Hypothalamus (tissue), 51 donors: ENCODE data around the gene SLC18B1.
A peak's percentile ranks its signal among the peaks of the same experiment; 100 is the strongest.
"Not testable (repeated sequence)": the region's sequence is repeated elsewhere in the genome, so short reads cannot be mapped to it uniquely, and the experiment has no call there.

Experiments used
- DNase-seq, 51 donors: peaks; one replicate each; lab custom pipeline; 2025; lab: John Stamatoyannopoulos, UW

Gene SLC18B1

DNA sequence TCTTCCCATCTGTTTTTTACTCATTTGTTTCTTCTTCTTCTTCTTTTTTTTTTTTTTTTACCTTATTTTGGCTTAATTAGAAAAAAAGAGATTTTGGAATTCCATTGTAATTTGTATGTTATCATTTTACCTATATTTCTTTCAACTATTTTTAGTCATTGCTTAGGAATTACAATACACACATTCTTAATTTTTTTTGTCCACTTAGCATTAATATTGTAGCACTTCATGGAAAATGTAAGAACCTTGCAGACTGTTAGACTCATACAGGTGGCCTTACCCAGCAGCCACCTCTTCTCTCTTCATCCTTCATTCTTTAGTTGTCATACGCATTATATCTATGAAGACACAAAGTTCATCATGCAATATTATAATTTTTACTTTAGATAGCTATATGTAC, 5.8 kb upstream of the SLC18B1 start:
- no peak for DNase-seq

GRCh38 chr6:132800656-132801055, 2.2 kb upstream of the SLC18B1 start:
- no peak for DNase-seq

- DNase-seq: peak in 39 of 51 donors; percentile 2 to 80 (median 28)
These were observed 567 bp upstream of the SLC18B1 start for GRCh38 chr6:132798869-132799538.

- DNase-seq: no peak
These were observed 3.0 kb downstream of the SLC18B1 start for GRCh38 chr6:132795461-132795860.

- DNase-seq: no peak
These were observed 5.9 kb downstream of the SLC18B1 start for GRCh38 chr6:132792510-132792909.

GRCh38 chr6:132790450-132790849, 8.0 kb downstream of the SLC18B1 start:
- no peak for DNase-seq

DNA sequence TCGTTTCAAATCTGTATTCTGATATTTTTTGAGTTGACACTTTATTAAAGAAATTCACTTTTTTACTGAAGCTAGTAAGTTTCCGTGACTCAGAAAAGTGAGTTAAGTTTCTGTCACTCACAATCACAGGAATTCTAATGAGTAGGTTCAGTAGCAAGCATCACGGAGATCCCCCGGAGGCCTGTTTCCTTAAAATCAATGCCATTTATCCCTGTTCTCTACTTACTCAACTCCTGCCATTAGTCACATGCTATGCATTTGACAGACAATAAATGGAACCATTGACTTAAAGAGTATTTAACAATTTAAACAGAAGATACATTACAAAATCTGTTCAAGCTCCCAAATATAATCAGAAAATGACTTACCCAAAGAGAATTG, 9.1 kb downstream of the SLC18B1 start:
- no peak for DNase-seq

GRCh38 chr6:132788658-132789395, 9.6 kb downstream of the SLC18B1 start:
- peak in 10 of 51 donors; percentile 5 to 30 (median 14) for DNase-seq

DNA sequence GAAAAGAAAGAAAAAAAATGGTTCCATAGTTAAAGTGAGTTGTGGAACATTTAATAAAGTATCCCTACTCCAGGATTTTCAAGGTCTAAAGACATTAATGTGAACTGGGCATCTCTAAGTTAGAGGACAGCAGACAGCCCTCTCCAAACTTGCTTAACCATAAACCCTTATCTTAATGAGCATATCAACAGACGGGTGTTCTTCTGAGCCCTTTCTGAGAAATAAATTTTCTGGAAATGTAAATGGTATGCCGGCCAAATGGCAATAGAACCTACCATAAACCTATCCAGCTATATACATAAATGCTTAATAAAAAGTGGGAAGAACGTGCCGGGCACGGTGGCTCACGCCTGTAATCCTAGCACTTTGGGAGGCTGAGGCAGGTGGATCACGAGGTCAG, 12.5 kb downstream of the SLC18B1 start:
- no peak for DNase-seq

- DNase-seq: no peak
These were observed 17.6 kb downstream of the SLC18B1 start for GRCh38 chr6:132780770-132781371.

- not testable (repeated sequence) for DNase-seq
These were observed 20.6 kb downstream of the SLC18B1 start for GRCh38 chr6:132777881-132778280.

GRCh38 chr6:132768051-132768517, 30.4 kb downstream of the SLC18B1 start:
- peak in 3 of 51 donors; percentile 1 for DNase-seq

DNA sequence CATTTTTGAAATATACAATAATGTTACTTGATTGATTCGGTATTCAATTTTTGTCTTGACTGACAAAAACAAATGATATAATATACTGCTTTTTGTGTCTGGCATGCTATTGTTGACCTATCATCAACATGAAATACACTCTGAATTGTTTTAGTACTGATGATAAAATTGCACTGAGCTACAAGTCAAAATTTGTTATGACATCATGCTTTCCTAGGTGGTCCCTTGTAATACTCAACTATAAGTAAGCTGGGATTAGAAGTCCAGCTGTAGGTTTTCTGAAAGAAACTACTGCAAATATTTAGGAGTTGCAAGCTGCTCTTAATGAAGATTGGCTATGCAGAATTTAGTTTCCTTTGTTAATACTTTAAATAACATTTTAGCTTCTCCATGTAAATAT, 32.9 kb downstream of the SLC18B1 start:
- no peak for DNase-seq

DNA sequence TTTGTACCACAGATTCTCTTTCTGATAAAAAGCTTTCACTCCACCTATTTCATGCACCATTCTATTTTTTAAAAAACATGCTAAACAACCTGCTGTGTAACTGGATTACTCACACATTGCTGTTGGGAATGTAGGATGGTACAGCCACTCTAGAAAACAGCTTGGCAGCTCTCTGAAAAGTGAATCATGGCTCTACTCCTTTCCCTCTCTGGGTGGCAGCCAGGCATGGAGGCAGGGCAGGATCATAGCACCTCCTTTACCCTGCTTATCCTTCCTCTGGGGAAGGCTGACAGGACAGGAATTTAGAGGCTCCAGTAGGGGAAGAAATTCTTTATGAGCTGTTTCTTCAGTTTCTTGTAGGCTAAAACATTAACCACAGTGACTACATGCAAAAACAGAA, 34.1 kb downstream of the SLC18B1 start:
- DNase-seq: peak in 9 of 51 donors; percentile 0 to 67 (median 13)

DNA sequence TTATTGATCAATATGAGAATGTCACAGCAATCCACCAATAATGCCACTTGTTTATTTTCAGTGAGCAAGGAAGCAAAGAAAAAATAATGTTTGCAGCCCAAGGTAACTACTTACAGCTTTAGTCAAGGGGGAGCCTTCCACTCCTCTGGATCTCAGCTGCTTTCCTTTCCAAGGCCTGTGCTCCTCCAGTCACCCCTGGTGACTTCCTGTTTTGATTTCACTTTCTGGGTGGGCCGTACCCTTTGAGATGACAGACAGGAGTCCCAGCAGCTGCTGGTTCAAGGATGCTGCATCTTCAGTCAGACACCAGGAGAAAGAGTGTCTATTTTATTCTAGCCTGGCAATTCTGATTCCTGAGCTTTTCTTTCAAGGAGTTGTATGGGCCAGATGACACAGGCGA, 35.2 kb downstream of the SLC18B1 start:
- DNase-seq: no peak

- DNase-seq: no peak
These were observed 38.2 kb downstream of the SLC18B1 start for GRCh38 chr6:132760256-132760655.

GRCh38 chr6:132758689-132759088, 39.7 kb downstream of the SLC18B1 start:
- no peak for DNase-seq

DNA sequence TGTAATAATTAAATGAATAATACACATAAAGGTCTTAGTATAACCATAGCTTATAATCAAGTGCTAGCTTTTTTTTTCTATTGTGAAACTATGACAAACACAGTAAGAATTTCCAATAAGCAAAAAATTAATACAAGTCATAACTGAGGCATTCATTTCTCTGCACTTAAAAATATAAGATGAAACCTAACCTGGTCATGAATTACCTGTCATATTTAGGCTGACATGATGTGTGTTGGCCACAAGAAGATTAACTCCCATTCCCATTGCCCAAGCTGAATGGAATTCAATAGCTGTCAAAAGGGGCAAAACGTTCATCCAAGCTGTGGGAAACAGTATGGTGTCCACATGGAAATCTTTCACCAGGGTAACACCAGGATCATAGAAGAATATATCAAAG, 46.2 kb downstream of the SLC18B1 start:
- DNase-seq: no peak

DNA sequence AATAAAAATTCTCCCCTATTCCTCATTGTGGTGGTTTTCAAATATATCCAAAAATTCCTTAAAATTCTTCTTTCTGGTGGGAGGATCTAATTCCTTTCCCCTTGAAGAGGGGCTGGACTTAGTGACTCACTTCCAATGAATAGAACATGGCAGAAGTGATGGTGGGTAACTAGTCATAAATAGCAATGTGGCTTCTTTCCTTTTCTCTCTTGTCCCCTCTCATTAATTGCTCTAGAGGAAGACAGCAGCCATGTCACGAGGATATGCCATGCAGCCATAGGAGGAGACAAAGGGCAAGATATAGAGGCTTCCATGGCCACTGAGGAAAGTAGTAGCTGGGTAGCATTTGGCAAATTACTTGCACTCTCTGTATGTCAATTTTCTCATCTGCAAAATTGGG, 46.6 kb downstream of the SLC18B1 start:
- DNase-seq: no peak

- DNase-seq: no peak
These were observed 47.1 kb downstream of the SLC18B1 start for GRCh38 chr6:132751306-132751705.

GRCh38 chr6:132750455-132751248, 47.8 kb downstream of the SLC18B1 start:
- DNase-seq: no peak
